Psoas muscle (tissue), 8 donors: ENCODE measurements around the gene BBS4. TPM values are rescaled to one million over a fixed set of nuclear protein-coding genes. Genes with fewer than 3 reads are reported as not detected.
"Not testable (repeated sequence)": the region's sequence is repeated elsewhere in the genome, so short reads cannot be mapped to it uniquely, and the experiment has no call there.

Source experiments
- ATAC-seq, 4 donors: fragments of 200-7000 bp; cut with Tn5 transposase; one replicate each; pipeline ENCODE4 v1.9.1; 2020; ENCODE audit warnings: moderate library complexity in 3 of 4, mild to moderate bottlenecking in 2 of 4
- DNase-seq, 2 donors: peaks; one replicate each; pipeline ENCODE4 v3.0.0-alpha.2; 2020
- H3K27ac ChIP-seq: fragments of 200-600 bp; one replicate; pipeline ENCODE4 v1.8.0; 2022
- H3K27me3 ChIP-seq, 3 donors: fragments of 200-600 bp in 1 of 3; one replicate each; pipeline versions ENCODE4 v1.6.1 to v1.8.0; 2013 to 2022; ENCODE audit warnings: low read length in 2 of 3, mild to moderate bottlenecking in 2 of 3, moderate library complexity in 1 of 3; ENCODE audit not compliant: insufficient read depth in 3 of 3
- H3K36me3 ChIP-seq, 2 donors: fragments of 200-600 bp in 1 of 2; one replicate each; pipeline versions ENCODE4 v1.6.1 to v1.8.0; 2013 to 2022; ENCODE audit warnings: low read depth in 1 of 2, mild to moderate bottlenecking in 1 of 2, moderate library complexity in 1 of 2; ENCODE audit not compliant: insufficient read depth in 1 of 2
- H3K4me1 ChIP-seq: fragments of 200-600 bp; one replicate; pipeline ENCODE4 v1.8.0; 2022
- H3K4me3 ChIP-seq: fragments of 200-600 bp; one replicate; pipeline ENCODE4 v1.8.0; 2022; ENCODE audit warnings: mild to moderate bottlenecking
- H3K9me3 ChIP-seq: fragments of 200-600 bp; one replicate; pipeline ENCODE4 v1.8.0; 2022
- WGBS, 3 donors: extraction: QIAGEN DNeasy Blood & Tissue Kit; methylation state at CpG; one replicate each; pipeline versions ENCODE4 v1.1.6 to v1.1.7; 2013; 5-methylcytosine and 5-hydroxymethylcytosine counted together
- intact Hi-C, 2 donors: fragments of 100-400 bp; cut with DNase I; formaldehyde crosslinking; loops; one replicate each; pipeline versions ENCODE4 v1.11.0 to v1.14.2; 2022
- long read RNA-seq, 2 donors: library from polyadenylated mRNA; unstranded; transcript quantifications; one replicate each; pipeline ENCODE4 v2.0.0, GENCODE V29; 2021
- polyA plus RNA-seq, 3 donors: library from polyadenylated mRNA; stranded (reverse); fragments of 200-250 nt; gene quantifications; one replicate each; pipeline ENCODE4 v1.2.3, GENCODE V29; 2013
- total RNA-seq, 4 donors: library from RNA; stranded (reverse); fragmentation: NEBNext Ultra II Directional in 2 of 4; extraction: Animal tissue kit (Norgen Biotek cat#: 25700) in 2 of 4; gene quantifications; one replicate each; pipeline versions ENCODE4 v1.2.1 to v1.2.4, GENCODE V29; 2021 to 2023
- TF ChIP-seq, protein P1 (sequence below): fragments of 200-600 bp; IDR thresholded peaks from one replicate; pipeline ENCODE4 v1.8.0; 2022; ENCODE audit warnings: antibody characterized with exemption
- donor health status: healthy with polysubstance abuse.
- donor health status: DM: no; HTN: no; CAD: no; lungs with moderate emphysema.
- donor health status: Bipolar disorder and iron deficiency.
- donor health status: healthy.
- donor health status: DM: yes; HTN: yes; CAD: no.
- donor health status: DM: no; HTN: no; CAD: no.
- donor health status: DM: no; HTN: no; CAD: no.
- donor health status: DM: yes; HTN: yes; CAD: no.

The BBS4 gene, protein sequence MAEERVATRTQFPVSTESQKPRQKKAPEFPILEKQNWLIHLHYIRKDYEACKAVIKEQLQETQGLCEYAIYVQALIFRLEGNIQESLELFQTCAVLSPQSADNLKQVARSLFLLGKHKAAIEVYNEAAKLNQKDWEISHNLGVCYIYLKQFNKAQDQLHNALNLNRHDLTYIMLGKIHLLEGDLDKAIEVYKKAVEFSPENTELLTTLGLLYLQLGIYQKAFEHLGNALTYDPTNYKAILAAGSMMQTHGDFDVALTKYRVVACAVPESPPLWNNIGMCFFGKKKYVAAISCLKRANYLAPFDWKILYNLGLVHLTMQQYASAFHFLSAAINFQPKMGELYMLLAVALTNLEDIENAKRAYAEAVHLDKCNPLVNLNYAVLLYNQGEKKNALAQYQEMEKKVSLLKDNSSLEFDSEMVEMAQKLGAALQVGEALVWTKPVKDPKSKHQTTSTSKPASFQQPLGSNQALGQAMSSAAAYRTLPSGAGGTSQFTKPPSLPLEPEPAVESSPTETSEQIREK
- 10 to 100 TPM; 12.0 to 20.7 (median 14.7) TPM for total RNA-seq
- polyA plus RNA-seq = 10 to 100 TPM; 15.9 to 38.6 (median 17.1) TPM
- long read RNA-seq, donor 1, transcript BBS4-201 (16 exons, 2,490 nt) = major isoform, 5 of 8 reads
- long read RNA-seq, donor 1, partial matches to known transcripts = 1 of 8 reads
- long read RNA-seq, donor 1, other reads (novel, unspliced or antisense) = 1 of 8 reads
- long read RNA-seq, donor 2, transcript BBS4-201 (16 exons, 2,490 nt) = major isoform, 29 of 31 reads
- long read RNA-seq, donor 2, partial matches to known transcripts = 0 of 31 reads
- long read RNA-seq, donor 2, other reads (novel, unspliced or antisense) = 1 of 31 reads

DNA sequence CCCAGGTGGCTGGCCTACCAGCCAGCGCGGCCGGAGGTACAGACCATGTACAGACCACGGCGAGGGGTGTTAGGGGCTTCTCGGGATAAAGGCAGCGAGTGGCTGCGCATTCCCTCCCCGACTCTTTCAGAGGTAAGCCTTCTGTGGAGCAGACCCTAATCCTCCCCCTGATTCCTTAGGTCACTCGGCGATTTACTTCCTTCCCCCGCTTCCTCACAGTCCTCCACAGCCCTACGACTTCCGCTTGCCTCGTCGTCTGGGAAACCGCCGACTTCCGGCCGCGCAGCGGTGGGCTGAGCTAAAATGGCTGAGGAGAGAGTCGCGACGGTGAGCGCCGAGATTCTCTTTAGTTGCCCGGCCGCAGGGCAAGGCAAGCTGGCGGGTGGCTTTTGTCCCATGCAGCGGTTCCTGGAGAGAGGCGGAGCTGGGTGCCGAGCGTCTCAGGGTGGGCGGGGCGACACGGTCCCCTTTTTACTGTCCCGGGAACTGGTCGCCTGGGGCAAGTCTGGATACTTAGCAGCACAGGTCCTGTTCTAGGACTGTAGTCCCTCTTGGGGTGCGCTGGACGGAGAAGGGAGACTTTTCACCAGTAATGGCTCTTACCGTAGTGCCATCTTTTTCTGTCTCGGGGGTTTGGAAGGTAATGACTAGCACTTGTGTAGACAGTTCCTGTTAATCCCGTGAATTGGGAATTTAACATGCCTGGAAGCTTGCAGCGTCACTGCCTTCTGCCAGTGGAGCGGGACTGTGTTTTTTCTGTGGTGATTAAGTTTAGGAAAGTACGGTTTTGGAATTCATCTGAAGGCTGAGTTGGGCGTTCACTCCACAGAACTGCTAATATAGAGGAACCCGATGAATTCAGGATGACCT is at the start of gene BBS4, which contains the start of gene HIGD2B:
Gene BBS4, plus strand, starts transcription at position 283 of the 870 bp plus-strand sequence. Its CDS starts 21 bp downstream, at position 304.
Gene HIGD2B, minus strand, starts transcription at position 258 of the 870 bp plus-strand sequence. CDS start 9,808 bp downstream, outside the sequence.
- H3K9me3 ChIP-seq = no peaks in the 10 kb centered on the region
- DNase-seq (peak; percentile 87 to 93), ATAC-seq (peak; percentile 96 to 98 (median 98))
- intact Hi-C loops = loop anchor here in 1 of 2 donors (10.0 kb wide), 1 partner anchor 211 kb away; the partner anchor contains the start of gene ARIH1
- peaks cover 9% of the 10 kb centered on the region for H3K4me1 ChIP-seq
- 0% methylated on average over 49 of the region's 49 CpGs for WGBS, 3 donors
- TF ChIP-seq, protein P1, sequence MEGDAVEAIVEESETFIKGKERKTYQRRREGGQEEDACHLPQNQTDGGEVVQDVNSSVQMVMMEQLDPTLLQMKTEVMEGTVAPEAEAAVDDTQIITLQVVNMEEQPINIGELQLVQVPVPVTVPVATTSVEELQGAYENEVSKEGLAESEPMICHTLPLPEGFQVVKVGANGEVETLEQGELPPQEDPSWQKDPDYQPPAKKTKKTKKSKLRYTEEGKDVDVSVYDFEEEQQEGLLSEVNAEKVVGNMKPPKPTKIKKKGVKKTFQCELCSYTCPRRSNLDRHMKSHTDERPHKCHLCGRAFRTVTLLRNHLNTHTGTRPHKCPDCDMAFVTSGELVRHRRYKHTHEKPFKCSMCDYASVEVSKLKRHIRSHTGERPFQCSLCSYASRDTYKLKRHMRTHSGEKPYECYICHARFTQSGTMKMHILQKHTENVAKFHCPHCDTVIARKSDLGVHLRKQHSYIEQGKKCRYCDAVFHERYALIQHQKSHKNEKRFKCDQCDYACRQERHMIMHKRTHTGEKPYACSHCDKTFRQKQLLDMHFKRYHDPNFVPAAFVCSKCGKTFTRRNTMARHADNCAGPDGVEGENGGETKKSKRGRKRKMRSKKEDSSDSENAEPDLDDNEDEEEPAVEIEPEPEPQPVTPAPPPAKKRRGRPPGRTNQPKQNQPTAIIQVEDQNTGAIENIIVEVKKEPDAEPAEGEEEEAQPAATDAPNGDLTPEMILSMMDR = no peak
- peak within 1 kb of the TSS; percentile 87 for H3K27ac ChIP-seq
- no peaks in the 10 kb centered on the region for H3K27me3 ChIP-seq
- peak within 1 kb of the TSS; percentile 86 for H3K4me3 ChIP-seq
- no peaks in the 10 kb centered on the region for H3K36me3 ChIP-seq

DNA sequence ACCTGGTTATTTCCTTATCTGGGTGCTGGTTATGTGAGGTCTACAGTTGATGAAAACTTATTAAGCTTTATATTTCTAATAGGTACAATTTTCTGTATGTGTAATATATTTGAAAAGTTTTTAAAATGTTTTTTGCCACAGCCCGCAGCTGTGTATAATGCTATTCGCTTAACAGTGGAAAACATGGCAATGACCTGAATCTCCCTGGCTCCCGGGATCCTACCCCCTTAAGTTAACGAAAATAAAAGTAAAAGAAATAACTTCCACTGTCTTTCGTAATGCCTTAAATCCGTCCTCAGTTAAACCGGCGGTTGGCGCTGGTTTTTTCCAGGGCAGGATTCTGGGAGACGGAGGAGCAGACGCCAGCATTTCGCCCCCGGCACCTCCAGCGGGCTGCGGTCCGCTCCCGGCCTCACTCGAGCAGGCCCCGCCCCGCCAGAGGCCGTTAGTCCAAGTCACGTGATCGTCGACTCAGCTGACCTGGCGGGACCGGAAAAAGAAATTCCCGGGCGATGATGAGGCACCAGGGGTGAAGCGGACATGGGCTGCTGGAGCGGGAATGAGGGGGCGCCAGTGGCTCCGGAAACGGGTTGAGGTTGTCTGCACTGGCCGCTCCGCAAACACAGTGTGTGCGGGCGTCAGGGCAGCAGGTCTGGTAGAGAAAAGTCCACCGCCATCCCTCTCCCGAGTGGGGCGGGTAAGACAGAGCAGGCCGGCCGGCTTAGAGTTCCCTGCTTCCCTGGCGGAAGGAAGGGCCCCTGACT is 49.3 kb upstream of the BBS4 start:
- H3K27ac ChIP-seq = peak overlapping the region; percentile 55
- H3K4me1 ChIP-seq, intact Hi-C loops, H3K36me3 ChIP-seq, H3K27me3 ChIP-seq, H3K9me3 ChIP-seq: not testable (repeated sequence)
- ATAC-seq (peak; percentile 93 to 97 (median 95)), DNase-seq (peak; percentile 86 to 90)
- H3K4me3 ChIP-seq = peak overlapping the region; percentile 58
- 0 to 2% (median 1%) methylated on average over 7 to 22 of the region's 43 CpGs for WGBS, 3 donors

DNA sequence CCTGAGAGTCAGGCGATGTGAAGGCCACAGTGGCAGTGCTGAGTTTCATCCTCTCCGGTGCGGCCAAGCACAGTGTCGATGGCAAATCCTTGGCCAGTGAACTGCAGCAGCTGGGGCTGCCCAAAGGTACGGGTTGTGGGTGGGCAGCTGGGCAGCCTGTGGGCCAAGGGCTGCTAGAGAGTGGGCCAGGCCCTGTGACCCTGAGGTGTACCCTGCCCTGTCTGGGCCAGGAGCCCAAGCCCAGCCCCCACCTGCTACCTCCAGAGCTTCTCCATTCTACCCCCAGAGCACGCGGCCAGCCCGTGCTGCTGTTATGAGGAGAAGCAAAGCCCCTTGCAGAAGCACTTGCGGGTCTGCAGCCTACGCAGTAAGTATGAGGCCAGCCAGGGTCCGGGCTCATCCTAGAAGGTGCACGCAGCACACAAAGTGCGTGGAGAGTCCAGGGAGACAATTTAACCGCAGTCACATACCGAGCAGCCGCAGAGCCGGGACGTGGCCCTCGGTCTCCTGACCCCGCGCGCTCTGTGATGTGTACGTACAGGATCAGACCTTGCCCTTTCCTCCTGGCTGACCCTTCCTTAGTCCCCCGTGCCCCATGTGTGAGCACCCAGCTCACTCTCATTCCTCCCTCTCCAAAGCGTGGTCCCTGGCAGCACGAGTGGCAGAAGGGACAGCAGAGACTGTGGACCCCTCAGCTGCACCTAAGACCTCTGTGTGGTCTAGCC is 46.1 kb upstream of the BBS4 start:
- ATAC-seq, H3K27me3 ChIP-seq, H3K9me3 ChIP-seq, H3K36me3 ChIP-seq, H3K4me3 ChIP-seq, H3K27ac ChIP-seq, H3K4me1 ChIP-seq, DNase-seq, intact Hi-C loops: not testable (repeated sequence)
- no CpG with 5 or more reads among the region's 26 CpGs for WGBS, 3 donors

DNA sequence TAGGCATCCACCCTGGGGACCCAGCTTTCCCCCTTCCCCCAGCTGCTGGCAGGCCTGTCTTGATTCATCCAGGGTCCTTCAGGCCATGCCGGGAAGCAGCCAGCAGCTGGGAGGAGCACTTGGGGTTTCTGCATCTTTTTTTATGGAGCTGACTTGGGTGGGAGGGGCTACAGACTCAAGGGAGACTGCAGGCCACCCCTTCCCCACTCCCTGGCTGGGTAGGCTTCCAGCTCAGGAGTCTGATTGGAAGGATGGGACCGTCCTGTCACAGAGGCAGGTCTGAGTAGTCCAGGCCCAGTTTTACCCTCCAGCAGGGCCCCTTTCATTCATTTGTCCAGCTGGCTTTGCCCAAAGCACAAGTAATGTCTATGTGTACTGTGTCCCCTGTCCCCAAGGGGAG is 43.7 kb upstream of the BBS4 start:
- ATAC-seq, H3K27me3 ChIP-seq, H3K27ac ChIP-seq, intact Hi-C loops, H3K36me3 ChIP-seq, DNase-seq, H3K4me1 ChIP-seq, H3K9me3 ChIP-seq, H3K4me3 ChIP-seq: not testable (repeated sequence)
- WGBS, 3 donors = no CpG with 5 or more reads among the region's 2 CpGs

DNA sequence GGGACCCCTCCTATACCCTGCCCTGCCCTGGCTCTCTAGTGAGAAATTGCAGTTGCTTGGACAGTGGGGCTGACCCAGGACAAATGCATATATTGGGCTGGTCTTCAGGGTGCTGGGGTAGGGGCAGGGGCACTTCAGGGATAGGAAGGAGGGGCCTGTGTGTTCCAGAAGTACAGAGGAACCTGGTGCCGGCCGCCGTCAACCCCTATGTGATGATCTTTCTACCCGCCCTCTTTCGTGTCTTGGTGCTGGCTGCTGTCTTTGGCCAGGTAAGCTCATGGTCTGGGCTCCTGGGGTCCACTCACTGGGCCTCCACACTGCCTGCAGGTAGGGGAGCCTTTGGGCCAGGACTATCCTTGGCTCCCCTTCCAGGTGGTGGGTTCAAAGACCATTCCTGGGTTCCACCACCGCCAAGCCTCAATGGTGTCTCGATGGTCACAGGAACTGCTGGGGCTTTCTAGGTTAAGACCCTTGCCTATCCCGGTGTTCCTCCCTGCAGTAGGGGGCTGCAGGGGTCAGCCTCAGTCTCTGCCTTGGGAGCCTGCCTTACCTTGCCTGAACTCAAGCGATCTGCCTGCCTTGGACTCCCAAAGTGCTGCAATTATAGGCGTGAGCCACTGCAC is 37.3 kb upstream of the BBS4 start:
- H3K27ac ChIP-seq, ATAC-seq, H3K4me1 ChIP-seq, intact Hi-C loops, H3K27me3 ChIP-seq, H3K4me3 ChIP-seq, H3K9me3 ChIP-seq, H3K36me3 ChIP-seq, DNase-seq: not testable (repeated sequence)
- WGBS, 3 donors = 78% methylated on average over 8 of the region's 10 CpGs

DNA sequence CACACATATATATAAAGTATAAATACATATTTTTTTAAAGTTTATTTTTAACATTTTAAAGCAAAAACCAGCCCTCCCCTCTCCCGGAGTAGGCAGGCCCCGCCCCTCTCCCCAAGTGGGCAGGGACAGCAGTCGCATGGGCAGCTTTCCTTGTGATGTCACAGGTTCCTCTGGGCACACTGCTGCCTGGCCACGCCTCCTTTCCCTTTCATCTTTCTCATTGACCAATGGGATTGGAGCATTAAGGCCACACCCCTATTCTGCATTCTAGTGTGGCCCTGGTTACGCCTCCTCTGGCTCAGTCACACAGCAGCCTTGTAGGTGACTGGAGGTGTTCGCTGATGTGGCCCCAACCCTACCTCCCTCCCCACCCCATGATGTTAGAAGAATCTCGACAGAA is 31.6 kb upstream of the BBS4 start, which contains the start of gene GOLGA6B:
Gene GOLGA6B, plus strand, starts transcription at position 301 of the 400 bp plus-strand sequence. Its CDS starts 41 bp downstream, at position 342.
- H3K4me1 ChIP-seq, intact Hi-C loops, H3K9me3 ChIP-seq, H3K27ac ChIP-seq, ATAC-seq, DNase-seq, H3K36me3 ChIP-seq, H3K4me3 ChIP-seq, H3K27me3 ChIP-seq: not testable (repeated sequence)
- WGBS, 3 donors = no CpG with 5 or more reads among the region's 7 CpGs

DNA sequence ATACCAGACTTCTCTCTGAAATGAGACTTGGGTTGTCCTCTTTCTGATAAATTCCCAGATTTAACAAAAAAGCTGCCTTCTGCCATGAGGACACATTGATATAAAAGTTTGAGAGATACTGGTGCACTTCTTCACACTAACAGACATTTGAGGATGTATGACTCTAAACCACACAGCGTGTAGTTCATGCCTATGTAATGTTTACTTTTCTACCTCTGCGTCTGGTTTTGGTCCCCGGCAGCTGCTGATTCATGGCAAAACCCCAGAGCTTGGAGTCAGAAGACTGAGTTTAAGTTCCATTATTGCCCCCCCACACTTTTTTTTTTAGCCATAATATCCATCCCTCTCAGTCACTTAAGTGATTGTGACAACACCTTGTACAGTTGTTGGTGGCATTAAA is 30.0 kb upstream of the BBS4 start:
- no CpG with 5 or more reads among the region's 3 CpGs for WGBS, 3 donors
- not testable (repeated sequence) for ATAC-seq, H3K4me3 ChIP-seq

DNA sequence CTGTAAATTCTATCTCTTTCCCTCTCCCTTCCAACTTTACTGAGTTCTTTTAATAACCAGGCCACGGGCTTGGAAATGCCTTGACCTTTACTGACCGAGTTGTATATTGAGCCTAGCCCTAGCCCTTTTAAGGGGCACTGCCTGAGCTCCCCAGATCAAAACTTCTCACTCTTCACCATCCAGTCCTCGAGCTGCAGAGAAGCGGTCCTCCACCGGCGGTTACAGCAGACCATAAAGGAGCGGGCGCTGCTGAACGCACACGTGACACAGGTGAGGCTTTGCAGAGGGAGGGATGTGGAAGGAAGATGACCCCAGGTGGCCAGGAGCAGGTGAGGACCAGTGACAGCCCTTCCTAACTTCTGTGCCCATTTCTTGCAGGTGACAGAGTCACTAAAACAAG is 24.9 kb upstream of the BBS4 start:
- H3K4me1 ChIP-seq, H3K9me3 ChIP-seq, H3K27ac ChIP-seq, DNase-seq, H3K27me3 ChIP-seq, H3K36me3 ChIP-seq, ATAC-seq, intact Hi-C loops, H3K4me3 ChIP-seq: not testable (repeated sequence)
- 77 to 80% (median 78%) methylated on average over 8 of the region's 10 CpGs for WGBS, 3 donors

More for the DNA sequence above, 30.0 kb upstream of the BBS4 start:
- DNase-seq, H3K4me1 ChIP-seq, H3K27me3 ChIP-seq, H3K36me3 ChIP-seq, H3K9me3 ChIP-seq, H3K27ac ChIP-seq, intact Hi-C loops: not testable (repeated sequence)
